Panc1 (cell line): ENCODE data around the gene ARHGAP25. TPM values are rescaled to one million over a fixed set of nuclear protein-coding genes. Genes with fewer than 3 reads are reported as not detected.

Experiments used
- ATAC-seq: fragments of 200-7000 bp; cut with Tn5 transposase; 2 replicates; pipeline ENCODE4 v1.9.1; 2020; ENCODE audit warnings: mild to moderate bottlenecking, moderate library complexity
- BruUV-seq: library from RNA; stranded (reverse); fragments of 400-500 nt; replicated peaks from 2 replicates; lab custom pipeline; 2021; lab: Mats Ljungman, UMichigan
- CTCF ChIA-PET: fragments of 300-600 bp; sonication (Branson Sonifier 250); formaldehyde crosslinking; loops from one replicate; lab custom pipeline; 2022; ENCODE audit warnings: antibody characterized with exemption; lab: Charles Lee
- POLR2A ChIA-PET: fragments of 300-600 bp; sonication (Branson Sonifier 250); formaldehyde crosslinking; loops from one replicate; lab custom pipeline; 2022; ENCODE audit warnings: antibody characterized with exemption; lab: Charles Lee
- DNase-seq: peaks from one replicate; pipeline ENCODE4 v3.0.0-alpha.2; 2010; ENCODE audit warnings: low read depth, low spot score
- H3K27ac ChIP-seq: 2 replicates; pipeline ENCODE4 v1.5.1; 2011; ENCODE audit warnings: mild to moderate bottlenecking, low read length, inconsistent platforms
- H3K27me3 ChIP-seq: fragments of 200-500 bp; sonication (Bioruptor generic); 2 replicates; pipeline ENCODE4 v1.6.0; 2014; ENCODE audit warnings: low read length, inconsistent platforms; ENCODE audit not compliant: control insufficient read depth, insufficient read depth
- H3K36me3 ChIP-seq: fragments of 200-500 bp; sonication (Bioruptor generic); 2 replicates; pipeline ENCODE4 v1.5.1; 2014; ENCODE audit warnings: inconsistent platforms, mild to moderate bottlenecking, low read length, moderate library complexity; ENCODE audit not compliant: control insufficient read depth, insufficient read depth
- H3K4me1 ChIP-seq: 2 replicates; pipeline ENCODE4 v1.5.1; 2011; ENCODE audit warnings: inconsistent platforms, mild to moderate bottlenecking, low read length, moderate library complexity; ENCODE audit not compliant: control insufficient read depth, insufficient read depth
- H3K4me3 ChIP-seq, 2 experiments: 2 replicates each; pipeline ENCODE4 v1.5.1; 2011 to 2012; ENCODE audit warnings: low read depth in 2 of 2, low read length in 2 of 2, mild to moderate bottlenecking in 2 of 2, inconsistent platforms in 1 of 2, moderate library complexity in 1 of 2
- H3K9me3 ChIP-seq: fragments of 200-500 bp; sonication (Bioruptor generic); 2 replicates; pipeline ENCODE4 v1.5.1; 2014; ENCODE audit warnings: low read depth, mild to moderate bottlenecking, inconsistent platforms, low read length, moderate library complexity; ENCODE audit not compliant: control insufficient read depth, insufficient read depth
- POLR2AphosphoS5 ChIP-seq: IDR thresholded peaks from 2 replicates; pipeline ENCODE4 v1.6.1; 2012; ENCODE audit warnings: mild to moderate bottlenecking, low read depth, low read length, moderate library complexity
- SIN3A ChIP-seq: IDR thresholded peaks from 2 replicates; pipeline ENCODE4 v1.6.1; 2012; ENCODE audit warnings: low read depth, mild to moderate bottlenecking, low read length, moderate library complexity, borderline replicate concordance; ENCODE audit not compliant: insufficient read depth
- TCF7L2 ChIP-seq: IDR thresholded peaks from 2 replicates; pipeline ENCODE4 v1.6.1; 2011; ENCODE audit warnings: mild to moderate bottlenecking, low read depth, low read length, inconsistent platforms
- in situ Hi-C: cut with HindIII; loops from 2 replicates; pipeline ENCODE4 v1.10.0; 2016; ENCODE audit warnings: low sequenced_read_pairs, low pct_unique_long_range_greater_than_20kb
- intact Hi-C: fragments of 100-400 bp; cut with micrococcal nuclease; formaldehyde crosslinking; loops from one replicate; pipeline ENCODE4 v1.10.0; 2022; ENCODE audit not compliant: unreplicated experiment
- total RNA-seq: library from RNA; stranded (reverse); gene quantifications from one replicate; pipeline ENCODE4 v1.2.1, GENCODE V29; 2021; ENCODE audit not compliant: unreplicated experiment
- TF ChIP-seq, protein P1 (sequence below): fragments of 450-650 bp; IDR thresholded peaks from 2 replicates; pipeline ENCODE4 v1.5.1; 2017; ENCODE audit warnings: mild to moderate bottlenecking
- TF ChIP-seq, protein P2 (sequence below), 2 experiments: IDR thresholded peaks; 2 replicates each; pipeline ENCODE4 v1.6.1; 2011 to 2012; ENCODE audit warnings: low read depth in 2 of 2, control low read depth in 1 of 2, low read length in 1 of 2, mild to moderate bottlenecking in 1 of 2, moderate library complexity in 1 of 2; ENCODE audit not compliant: insufficient read depth in 1 of 2

Gene ARHGAP25
- total RNA-seq, 1 experiment from 2014 or later = 0.49 TPM

DNA sequence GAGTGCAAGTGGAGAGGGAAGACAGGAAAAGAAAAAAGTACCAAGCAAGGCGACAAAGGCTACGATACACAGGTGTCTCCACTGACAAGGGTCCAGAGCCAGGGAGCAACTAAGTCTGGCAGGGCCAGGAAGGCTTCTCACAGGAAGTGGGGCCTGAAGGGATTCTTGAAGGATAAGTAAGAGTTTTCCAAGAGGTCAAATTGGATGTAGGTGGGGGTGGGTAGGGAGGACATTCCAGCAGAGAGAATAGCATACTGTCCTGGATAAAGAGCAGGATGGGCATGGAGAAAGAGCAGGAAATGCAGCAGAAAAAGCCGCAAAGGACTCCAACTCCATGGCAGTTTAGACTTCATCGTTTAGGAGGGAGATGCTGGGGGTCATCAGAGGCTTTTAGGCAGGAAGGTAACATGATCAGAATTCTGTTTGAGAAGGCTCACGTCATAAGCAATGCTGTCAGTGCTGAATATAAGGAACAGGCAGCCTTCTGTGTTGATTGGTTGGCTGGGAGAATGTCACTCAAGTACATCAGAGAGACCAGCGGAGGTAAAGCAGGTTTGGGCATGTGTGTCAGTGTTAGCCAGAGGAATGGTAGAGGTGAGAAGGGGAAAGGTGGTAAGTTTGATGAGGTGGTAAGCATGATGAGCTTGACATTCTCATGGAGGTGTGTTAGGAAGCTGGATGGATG lies 35.1 kb downstream of the ARHGAP25 start:
- ATAC-seq (no peak), DNase-seq (no peak)
- ChIA-PET POLR2A (no interaction called here), CTCF (no interaction called here)
- intact Hi-C loops (no loop called here), in situ Hi-C loops (no loop called here)
- H3K27me3 ChIP-seq = no peaks in the 10 kb centered on the region; the same call in 1 of the 2 replicates
- no peaks in the 10 kb centered on the region for H3K36me3 ChIP-seq
- no peaks in the 10 kb centered on the region; the same call in 1 of the 2 replicates for H3K4me1 ChIP-seq
- TF ChIP-seq, protein P1, sequence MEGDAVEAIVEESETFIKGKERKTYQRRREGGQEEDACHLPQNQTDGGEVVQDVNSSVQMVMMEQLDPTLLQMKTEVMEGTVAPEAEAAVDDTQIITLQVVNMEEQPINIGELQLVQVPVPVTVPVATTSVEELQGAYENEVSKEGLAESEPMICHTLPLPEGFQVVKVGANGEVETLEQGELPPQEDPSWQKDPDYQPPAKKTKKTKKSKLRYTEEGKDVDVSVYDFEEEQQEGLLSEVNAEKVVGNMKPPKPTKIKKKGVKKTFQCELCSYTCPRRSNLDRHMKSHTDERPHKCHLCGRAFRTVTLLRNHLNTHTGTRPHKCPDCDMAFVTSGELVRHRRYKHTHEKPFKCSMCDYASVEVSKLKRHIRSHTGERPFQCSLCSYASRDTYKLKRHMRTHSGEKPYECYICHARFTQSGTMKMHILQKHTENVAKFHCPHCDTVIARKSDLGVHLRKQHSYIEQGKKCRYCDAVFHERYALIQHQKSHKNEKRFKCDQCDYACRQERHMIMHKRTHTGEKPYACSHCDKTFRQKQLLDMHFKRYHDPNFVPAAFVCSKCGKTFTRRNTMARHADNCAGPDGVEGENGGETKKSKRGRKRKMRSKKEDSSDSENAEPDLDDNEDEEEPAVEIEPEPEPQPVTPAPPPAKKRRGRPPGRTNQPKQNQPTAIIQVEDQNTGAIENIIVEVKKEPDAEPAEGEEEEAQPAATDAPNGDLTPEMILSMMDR = no peak
- TF ChIP-seq POLR2AphosphoS5 (no peak), TCF7L2 (no peak), SIN3A (no peak)
- TF ChIP-seq, protein P2, sequence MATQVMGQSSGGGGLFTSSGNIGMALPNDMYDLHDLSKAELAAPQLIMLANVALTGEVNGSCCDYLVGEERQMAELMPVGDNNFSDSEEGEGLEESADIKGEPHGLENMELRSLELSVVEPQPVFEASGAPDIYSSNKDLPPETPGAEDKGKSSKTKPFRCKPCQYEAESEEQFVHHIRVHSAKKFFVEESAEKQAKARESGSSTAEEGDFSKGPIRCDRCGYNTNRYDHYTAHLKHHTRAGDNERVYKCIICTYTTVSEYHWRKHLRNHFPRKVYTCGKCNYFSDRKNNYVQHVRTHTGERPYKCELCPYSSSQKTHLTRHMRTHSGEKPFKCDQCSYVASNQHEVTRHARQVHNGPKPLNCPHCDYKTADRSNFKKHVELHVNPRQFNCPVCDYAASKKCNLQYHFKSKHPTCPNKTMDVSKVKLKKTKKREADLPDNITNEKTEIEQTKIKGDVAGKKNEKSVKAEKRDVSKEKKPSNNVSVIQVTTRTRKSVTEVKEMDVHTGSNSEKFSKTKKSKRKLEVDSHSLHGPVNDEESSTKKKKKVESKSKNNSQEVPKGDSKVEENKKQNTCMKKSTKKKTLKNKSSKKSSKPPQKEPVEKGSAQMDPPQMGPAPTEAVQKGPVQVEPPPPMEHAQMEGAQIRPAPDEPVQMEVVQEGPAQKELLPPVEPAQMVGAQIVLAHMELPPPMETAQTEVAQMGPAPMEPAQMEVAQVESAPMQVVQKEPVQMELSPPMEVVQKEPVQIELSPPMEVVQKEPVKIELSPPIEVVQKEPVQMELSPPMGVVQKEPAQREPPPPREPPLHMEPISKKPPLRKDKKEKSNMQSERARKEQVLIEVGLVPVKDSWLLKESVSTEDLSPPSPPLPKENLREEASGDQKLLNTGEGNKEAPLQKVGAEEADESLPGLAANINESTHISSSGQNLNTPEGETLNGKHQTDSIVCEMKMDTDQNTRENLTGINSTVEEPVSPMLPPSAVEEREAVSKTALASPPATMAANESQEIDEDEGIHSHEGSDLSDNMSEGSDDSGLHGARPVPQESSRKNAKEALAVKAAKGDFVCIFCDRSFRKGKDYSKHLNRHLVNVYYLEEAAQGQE (IDR thresholded peaks at IDR 0.05; ENCODE audit: insufficient read depth in 1 of 2, low read depth in 2 of 2, low read length in 1 of 2) = no peak
- BruUV-seq = no TSS peak
- no peak overlapping the region for H3K4me3 ChIP-seq
- H3K9me3 ChIP-seq = no peaks in the 10 kb centered on the region
- no peak overlapping the region for H3K27ac ChIP-seq

DNA sequence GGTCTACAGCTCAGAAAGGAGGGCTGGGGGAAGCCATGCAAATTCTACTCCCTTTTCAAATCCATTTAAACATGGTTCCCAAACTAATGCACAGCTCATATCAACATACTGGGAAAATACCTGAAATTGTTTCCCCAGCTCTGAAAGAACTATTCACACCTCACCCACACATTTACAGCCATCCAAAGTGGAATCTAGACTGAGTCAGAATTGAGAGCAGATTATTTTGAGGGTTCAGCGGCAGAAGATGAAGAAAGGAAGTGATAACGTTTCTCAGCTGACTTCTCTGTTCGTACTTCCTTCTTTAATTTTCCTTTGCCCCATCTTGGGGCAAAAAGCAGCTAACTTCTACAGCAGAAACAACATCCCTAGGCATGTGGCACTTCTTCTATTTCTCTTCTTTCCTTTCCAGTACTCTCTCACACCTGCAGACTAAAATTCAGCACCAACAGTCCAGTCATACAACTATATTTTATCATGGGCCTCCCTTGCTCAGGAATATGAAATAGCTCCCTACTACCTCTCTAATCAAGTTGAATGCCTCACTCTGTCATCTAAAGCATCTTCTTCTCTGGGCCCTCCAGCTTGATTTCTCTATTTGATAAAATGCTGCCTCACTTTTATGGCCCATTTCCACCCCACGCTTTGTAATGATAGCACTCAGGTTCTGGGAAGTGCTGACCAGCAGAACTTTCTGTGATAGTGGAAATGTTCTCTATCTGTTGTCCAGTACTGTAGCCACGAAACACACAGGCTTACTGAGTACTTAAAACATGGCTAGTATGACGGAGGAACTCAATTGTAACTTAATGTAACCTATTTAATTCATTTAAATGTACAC lies 35.9 kb downstream of the ARHGAP25 start:
- POLR2A ChIA-PET = no interaction called here
- Histone ChIP-seq H3K27me3 (no peaks in the 10 kb centered on the region; the same call in 1 of the 2 replicates), H3K4me1 (no peaks in the 10 kb centered on the region), H3K4me3 (no peak overlapping the region), H3K27ac (no peak overlapping the region), H3K36me3 (no peaks in the 10 kb centered on the region), H3K9me3 (no peaks in the 10 kb centered on the region)
- CTCF ChIA-PET = no interaction called here
- no TSS peak for BruUV-seq
- no peak for ATAC-seq
- TF ChIP-seq SIN3A = no peak
- TF ChIP-seq POLR2AphosphoS5 = no peak
- TF ChIP-seq, protein P1 = no peak
- no peak for TF ChIP-seq TCF7L2
- TF ChIP-seq, protein P2 (IDR thresholded peaks at IDR 0.05; ENCODE audit: insufficient read depth in 1 of 2, low read depth in 2 of 2, low read length in 1 of 2) = no peak
- intact Hi-C loops = no loop called here
- in situ Hi-C loops = no loop called here
- no peak for DNase-seq
